VCaP (cell line): ENCODE results near the gene CALR.

Experiments used
- H3K27ac ChIP-seq: fragments of 450-650 bp; 2 replicates; pipeline ENCODE4 v1.5.1; 2017
- CTCF ChIP-seq: fragments of 450-650 bp; conservative IDR thresholded peaks from 2 replicates; pipeline ENCODE4 v1.5.1; 2017; ENCODE audit warnings: mild to moderate bottlenecking, moderate library complexity

Gene CALR

GRCh38 chr19:12937927-12938778 is at the start of gene CALR:
TSS of gene CALR (plus strand) at chr19:12938609. CDS start at chr19:12938680, 71 bp downstream.
- no peak for TF ChIP-seq CTCF
- H3K27ac ChIP-seq: peak within 1 kb of the TSS; percentile 96

GRCh38 chr19:12890299-12890786 is 48.1 kb upstream of the CALR start:
- peak overlapping the region; percentile 56 for H3K27ac ChIP-seq

- H3K27ac ChIP-seq: peak within 1 kb of the TSS; percentile 56
- TF ChIP-seq CTCF: no peak
These were observed 47.4 kb upstream of the CALR start, which contains the start of gene GCDH for GRCh38 chr19:12890787-12891552. TSS of gene GCDH (plus strand) at chr19:12891160. CDS start at chr19:12891305, 145 bp downstream.

- peak overlapping the region; percentile 56; the same call in 1 of the 2 replicates for H3K27ac ChIP-seq
- no peak for TF ChIP-seq CTCF
These were observed 46.8 kb upstream of the CALR start for GRCh38 chr19:12891553-12892021.

GRCh38 chr19:12893582-12893981 is 44.8 kb upstream of the CALR start:
- no peak overlapping the region for H3K27ac ChIP-seq
- no peak for TF ChIP-seq CTCF

GRCh38 chr19:12896460-12896859 is 41.9 kb upstream of the CALR start:
- TF ChIP-seq CTCF: no peak
- H3K27ac ChIP-seq: no peak overlapping the region

- H3K27ac ChIP-seq: no peak overlapping the region
- TF ChIP-seq CTCF: no peak
These were observed 38.4 kb upstream of the CALR start for GRCh38 chr19:12899891-12900518.
